NCI-H128 (cell line): Measurements from ENCODE around the gene SLC16A6.
"Not testable (repeated sequence)": the region's sequence is repeated elsewhere in the genome, so short reads cannot be mapped to it uniquely, and the experiment has no call there.

Source experiments
- DNase-seq: peaks from one replicate; lab custom pipeline; 2025; ENCODE audit not compliant: unreplicated experiment; lab: John Stamatoyannopoulos, UW

SLC16A6 gene

DNA sequence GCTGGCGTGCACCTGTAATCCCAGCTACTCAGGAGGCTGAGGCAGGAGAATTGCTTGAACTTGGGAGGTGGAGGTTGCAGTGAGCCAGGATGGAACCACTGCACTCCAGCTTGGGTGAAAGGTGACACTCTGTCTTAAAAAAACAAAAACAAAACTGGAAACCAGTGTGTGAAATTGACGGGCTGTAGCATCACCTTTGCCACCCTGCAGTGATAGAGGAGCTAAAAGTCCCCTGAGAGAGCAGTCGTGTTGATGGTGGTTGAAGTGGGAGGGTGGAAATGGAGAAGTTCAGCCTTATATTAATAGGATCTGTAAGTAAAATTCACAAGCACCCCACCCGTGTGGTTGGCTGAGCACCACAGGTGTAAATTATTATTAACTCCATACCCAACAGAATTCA lies 65.9 kb downstream of the SLC16A6 start:
- DNase-seq = not testable (repeated sequence)

DNA sequence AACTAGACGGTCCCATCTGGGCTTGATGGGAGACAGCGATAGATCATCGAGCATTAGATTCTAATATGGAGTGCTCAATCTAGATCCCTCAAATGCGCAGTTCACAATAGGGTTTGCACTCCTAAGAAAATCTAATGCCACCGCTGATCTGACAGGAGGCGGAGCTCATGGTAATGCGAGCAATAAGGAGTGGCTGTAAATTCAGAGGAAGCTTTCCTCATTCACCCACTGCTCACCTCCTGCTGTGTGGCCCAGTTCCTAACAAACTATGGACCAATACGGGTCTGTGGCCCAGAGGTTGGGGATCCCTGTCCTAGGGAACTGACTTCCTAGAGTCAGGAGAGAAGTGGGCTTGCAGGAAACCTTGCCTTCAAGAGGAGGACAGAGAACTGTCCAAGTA lies 68.3 kb downstream of the SLC16A6 start:
- DNase-seq = no peak

DNA sequence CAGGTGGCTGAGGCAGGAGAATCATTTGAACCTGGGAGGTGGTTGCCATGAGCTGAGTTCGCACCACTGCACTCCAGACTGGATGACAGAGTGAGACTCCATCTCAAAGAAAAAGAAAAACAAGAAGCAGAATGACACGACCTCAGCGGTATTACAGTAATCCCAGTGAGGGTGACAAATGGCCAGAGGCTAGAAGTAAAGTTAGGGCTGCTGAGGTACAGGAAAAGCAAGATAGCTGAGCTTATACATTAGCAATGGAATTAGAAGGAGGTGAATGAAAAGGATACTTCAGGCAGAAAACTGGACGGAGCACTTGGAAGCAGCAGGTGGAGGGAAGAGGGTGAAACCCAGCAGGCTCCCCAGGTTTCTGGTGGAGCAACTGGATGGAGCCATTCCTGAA lies 69.1 kb downstream of the SLC16A6 start:
- DNase-seq = no peak

DNA sequence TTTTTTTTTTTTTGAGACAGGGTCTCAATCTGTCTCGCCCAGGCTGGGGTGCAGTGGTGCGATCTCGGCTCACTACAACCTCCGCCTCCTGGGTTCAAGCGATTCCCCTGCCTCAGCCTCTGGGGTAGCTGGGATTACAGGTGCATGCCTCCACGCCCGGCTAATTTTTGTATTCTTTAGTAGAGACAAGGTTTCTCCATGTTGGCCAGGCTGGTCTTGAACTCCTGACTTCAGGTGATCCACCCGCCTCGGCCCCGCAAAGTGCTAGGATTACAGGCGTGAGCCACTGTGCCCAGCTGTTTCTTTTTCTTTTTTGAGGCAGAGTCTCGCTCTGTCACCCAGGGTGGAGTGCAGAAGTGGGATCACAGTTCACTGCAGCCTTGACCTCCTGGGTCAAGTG lies 70.1 kb downstream of the SLC16A6 start:
- not testable (repeated sequence) for DNase-seq

DNA sequence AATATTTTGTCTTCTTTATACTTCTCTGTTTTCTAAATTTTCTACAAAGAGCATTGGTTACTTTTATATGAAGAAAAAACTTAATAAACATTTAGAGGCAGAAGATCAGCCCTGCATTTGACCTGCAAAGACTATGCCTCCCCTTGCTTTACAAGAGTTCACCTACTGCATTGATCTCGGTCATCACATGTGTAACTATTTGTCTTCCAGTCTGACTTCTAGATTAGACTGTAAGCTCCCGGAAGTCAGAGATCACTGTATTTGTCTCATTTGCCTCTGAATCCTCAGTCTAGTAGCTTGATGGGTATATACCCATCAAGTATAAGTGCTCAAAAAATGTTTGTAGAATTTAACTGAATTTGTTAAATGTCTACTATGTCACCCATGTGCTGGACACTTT lies 70.7 kb downstream of the SLC16A6 start:
- not testable (repeated sequence) for DNase-seq

DNA sequence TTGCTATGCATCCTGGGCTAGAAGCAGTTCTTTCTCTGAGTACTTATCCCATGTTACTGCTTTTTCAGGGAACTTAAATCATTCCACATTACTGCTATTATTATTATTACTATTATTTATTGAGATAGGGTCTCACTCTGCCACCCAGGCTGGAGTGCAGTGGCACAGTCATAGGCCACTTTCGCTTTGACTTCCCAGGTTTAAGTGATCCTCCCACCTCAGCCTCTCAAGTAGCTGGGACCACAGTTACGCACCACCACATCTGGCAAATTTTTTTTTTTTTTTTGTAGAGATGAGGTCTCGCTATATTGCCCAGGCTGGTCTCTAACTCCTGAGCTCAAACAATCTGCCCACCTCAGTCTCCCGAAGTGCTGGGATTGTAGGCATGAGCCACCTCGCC lies 71.5 kb downstream of the SLC16A6 start:
- not testable (repeated sequence) for DNase-seq
